HFFc6 (cell line): Measurements from ENCODE around the gene LMAN2. TPM values are rescaled to one million over a fixed set of nuclear protein-coding genes. Genes with fewer than 3 reads are reported as not detected.

Source experiments
- DNase-seq: peaks from one replicate; pipeline ENCODE4 v3.0.0-alpha.2; 2018
- H3K27ac Mint-ChIP-seq: 2 replicates; pipeline ENCODE4 v1.8.0; 2020; ENCODE audit warnings: mild to moderate bottlenecking, mixed read lengths
- H3K27me3 Mint-ChIP-seq: 2 replicates; pipeline ENCODE4 v1.8.0; 2021; ENCODE audit warnings: mild to moderate bottlenecking, moderate library complexity, mixed read lengths; ENCODE audit not compliant: insufficient read depth
- H3K36me3 Mint-ChIP-seq: 2 replicates; pipeline ENCODE4 v1.8.0; 2021; ENCODE audit warnings: low read depth, mixed read lengths
- H3K4me1 Mint-ChIP-seq: 2 replicates; pipeline ENCODE4 v1.8.0; 2020; ENCODE audit warnings: low read depth, mixed read lengths
- H3K4me3 Mint-ChIP-seq: 2 replicates; pipeline ENCODE4 v1.8.0; 2020; ENCODE audit warnings: mild to moderate bottlenecking, moderate library complexity, mixed read lengths
- H3K9me3 Mint-ChIP-seq: 2 replicates; pipeline ENCODE4 v1.8.0; 2020; ENCODE audit warnings: mild to moderate bottlenecking, mixed read lengths
- CTCF ChIP-seq: fragments of 200-600 bp; sonication (generic); IDR thresholded peaks from 2 replicates; pipeline ENCODE4 v1.5.0; 2021; ENCODE audit warnings: antibody characterized with exemption, mild to moderate bottlenecking
- total RNA-seq, 6 experiments: library from RNA; stranded (reverse); fragmentation: NEBNext Ultra II Directional; extraction: Animal tissue kit (Norgen Biotek cat#: 25700); gene quantifications; 2 replicates in 1 of 6; 3 replicates in 5 of 6; pipeline ENCODE4 v1.2.3, GENCODE V29; 2021

Gene LMAN2
- total RNA-seq, 6 experiments from 2014 or later = 153 to 169 (median 164) TPM

DNA sequence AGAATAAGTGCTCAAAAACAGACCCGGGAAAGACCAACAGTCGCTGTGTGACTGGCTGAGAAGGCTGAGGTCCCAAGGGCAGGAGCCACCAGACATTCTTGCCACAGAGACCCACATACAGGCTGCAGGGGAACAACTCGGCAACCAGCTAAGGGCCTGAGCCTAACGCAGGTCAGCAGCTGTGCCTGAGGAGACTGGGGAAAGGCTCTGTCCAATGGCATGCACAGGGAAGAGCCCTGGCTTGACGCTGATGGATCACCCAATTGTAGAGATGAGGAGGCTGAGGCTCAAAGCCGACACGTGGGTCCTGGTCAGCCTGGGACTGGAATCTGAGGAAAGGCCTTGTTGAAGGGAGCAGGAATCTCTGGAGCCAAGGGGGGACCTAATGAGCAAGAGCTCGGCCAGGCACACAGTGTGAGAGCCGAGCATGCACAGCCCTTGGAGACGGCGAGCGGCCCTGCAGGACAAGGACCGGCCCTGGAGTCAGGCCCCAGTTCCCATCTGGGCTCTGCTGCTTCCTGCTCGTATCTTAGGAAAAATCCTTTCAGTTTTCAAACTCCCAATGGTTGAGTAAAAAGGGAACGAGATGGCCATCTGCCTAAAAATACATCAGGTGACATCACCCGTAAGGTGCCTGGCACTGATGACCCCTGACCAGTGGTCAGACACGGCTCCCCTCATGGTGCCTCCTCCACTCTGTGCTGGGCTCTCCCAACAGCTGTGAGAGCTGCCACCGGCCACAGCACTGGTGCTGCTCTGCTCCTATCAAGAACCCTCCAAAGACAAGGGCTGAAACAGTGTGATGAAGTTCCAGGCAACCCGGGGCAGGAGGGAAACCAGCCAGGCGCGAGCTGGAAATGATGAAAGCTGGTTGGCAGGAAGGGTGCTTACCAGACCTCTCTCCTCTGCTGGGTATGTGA is 16.4 kb downstream of the LMAN2 start:
- no peaks in the 10 kb centered on the region for H3K4me1 Mint-ChIP-seq
- TF ChIP-seq CTCF = no peak
- no peaks in the 10 kb centered on the region for H3K9me3 Mint-ChIP-seq
- H3K27me3 Mint-ChIP-seq = no peaks in the 10 kb centered on the region
- no peak overlapping the region for H3K27ac Mint-ChIP-seq
- no peak overlapping the region for H3K4me3 Mint-ChIP-seq
- peaks cover 8% of the 10 kb centered on the region; the same call in 1 of the 2 replicates for H3K36me3 Mint-ChIP-seq
- no peak for DNase-seq

GRCh38 chr5:177334155-177334551 is 17.3 kb downstream of the LMAN2 start:
- no peaks in the 10 kb centered on the region for H3K9me3 Mint-ChIP-seq
- TF ChIP-seq CTCF = no peak
- peaks cover 8% of the 10 kb centered on the region; the same call in 1 of the 2 replicates for H3K36me3 Mint-ChIP-seq
- H3K4me3 Mint-ChIP-seq = no peak overlapping the region
- no peaks in the 10 kb centered on the region for H3K4me1 Mint-ChIP-seq
- no peak overlapping the region for H3K27ac Mint-ChIP-seq
- no peaks in the 10 kb centered on the region for H3K27me3 Mint-ChIP-seq
- DNase-seq = no peak

DNA sequence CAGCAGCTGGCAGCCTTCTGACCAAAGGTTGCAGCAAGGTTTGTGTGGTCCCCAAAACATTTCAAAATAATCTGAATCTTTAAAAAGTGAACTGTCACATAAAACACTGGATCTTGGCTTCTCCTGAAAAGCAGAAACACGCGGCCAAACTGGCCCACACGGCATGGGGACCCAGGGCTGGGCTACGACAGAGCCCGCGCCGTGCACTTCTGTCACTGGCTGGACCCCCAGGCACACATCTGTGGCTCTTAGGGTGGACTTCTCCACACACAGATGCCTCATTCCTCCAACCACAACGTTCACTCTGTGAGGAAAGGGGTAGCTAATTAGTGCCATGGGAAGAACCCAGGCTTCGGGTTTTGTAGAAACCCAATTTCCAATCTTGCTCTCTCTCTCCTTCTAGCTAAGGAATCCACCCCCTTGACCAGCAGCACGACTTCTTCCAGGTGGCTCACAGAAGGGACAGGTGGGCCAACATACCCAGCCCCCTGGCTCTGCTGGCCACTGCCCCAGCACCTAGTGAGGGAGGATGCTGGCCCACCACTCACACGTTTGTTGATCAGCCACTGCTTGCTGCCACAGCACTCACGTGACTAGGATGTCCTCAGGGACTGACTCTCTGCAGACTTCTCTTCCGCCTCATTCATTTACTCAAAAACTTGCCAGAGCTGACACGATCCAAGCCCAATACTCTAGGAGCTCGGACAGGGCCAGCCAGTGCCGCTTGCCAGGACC is 17.9 kb downstream of the LMAN2 start:
- no peak for TF ChIP-seq CTCF
- H3K4me3 Mint-ChIP-seq = no peak overlapping the region
- no peak for DNase-seq
- no peaks in the 10 kb centered on the region for H3K4me1 Mint-ChIP-seq
- H3K27me3 Mint-ChIP-seq = no peaks in the 10 kb centered on the region
- no peak overlapping the region for H3K27ac Mint-ChIP-seq
- no peaks in the 10 kb centered on the region for H3K9me3 Mint-ChIP-seq
- H3K36me3 Mint-ChIP-seq = peaks cover 8% of the 10 kb centered on the region; the same call in 1 of the 2 replicates

GRCh38 chr5:177332896-177333260 is 18.6 kb downstream of the LMAN2 start:
- no peak for TF ChIP-seq CTCF
- DNase-seq = no peak
- H3K36me3 Mint-ChIP-seq = peaks cover 8% of the 10 kb centered on the region; the same call in 1 of the 2 replicates

GRCh38 chr5:177332031-177332895 is 19.2 kb downstream of the LMAN2 start:
- TF ChIP-seq CTCF = no peak
- peaks cover 8% of the 10 kb centered on the region; the same call in 1 of the 2 replicates for H3K36me3 Mint-ChIP-seq
- DNase-seq = no peak
- peaks cover 7% of the 10 kb centered on the region for H3K4me1 Mint-ChIP-seq
- no peaks in the 10 kb centered on the region for H3K9me3 Mint-ChIP-seq
- H3K27ac Mint-ChIP-seq = no peak overlapping the region
- no peak overlapping the region for H3K4me3 Mint-ChIP-seq
- H3K27me3 Mint-ChIP-seq = no peaks in the 10 kb centered on the region; the same call in 1 of the 2 replicates

More at GRCh38 chr5:177332896-177333260, 18.6 kb downstream of the LMAN2 start:
- Mint-ChIP-seq H3K4me1 (peaks cover 2% of the 10 kb centered on the region), H3K9me3 (no peaks in the 10 kb centered on the region), H3K27ac (no peak overlapping the region), H3K27me3 (no peaks in the 10 kb centered on the region), H3K4me3 (no peak overlapping the region)
